HEK293 (cell line): Measurements from ENCODE around the gene RPS21.
A peak's percentile ranks its signal among the peaks of the same experiment; 100 is the strongest.

Experiments
- CTCF ChIA-PET: fragments of 350-600 bp; formaldehyde crosslinking; extraction: SDS; loops from one replicate; lab custom pipeline; 2021; ENCODE audit warnings: antibody characterized with exemption; lab: Yijun Ruan, JAX
- POLR2A ChIA-PET: fragments of 300-600 bp; formaldehyde crosslinking; extraction: SDS; loops from one replicate; lab custom pipeline; 2020; ENCODE audit warnings: antibody characterized with exemption, inconsistent platforms; lab: Yijun Ruan, JAX
- H3K27ac ChIP-seq: fragments of 200-500 bp; sonication (Bioruptor generic); 2 replicates; pipeline ENCODE4 v1.5.1; 2014; ENCODE audit warnings: low read depth, low read length, control low read depth, inconsistent platforms; ENCODE audit errors: extremely low read depth
- H3K36me3 ChIP-seq, 2 experiments: fragments of 200-500 bp in 1 of 2; sonication (Bioruptor generic) in 1 of 2; 1 replicate in 1 of 2; 2 replicates in 1 of 2; pipeline ENCODE4 v1.5.1; 2014 to 2017; ENCODE audit warnings: inconsistent platforms in 2 of 2, low read length in 2 of 2; ENCODE audit not compliant: control insufficient read depth in 2 of 2, insufficient read depth in 1 of 2
- H3K4me1 ChIP-seq: fragments of 200-500 bp; sonication (Bioruptor generic); 2 replicates; pipeline ENCODE4 v1.5.1; 2014; ENCODE audit warnings: mild to moderate bottlenecking, low read length, inconsistent platforms; ENCODE audit not compliant: control insufficient read depth, insufficient read depth
- H3K4me3 ChIP-seq: 2 replicates; pipeline ENCODE4 v1.5.1; 2011; ENCODE audit warnings: low read depth, mild to moderate bottlenecking, control low read depth, low read length, moderate library complexity
- H3K9me3 ChIP-seq: fragments of 200-500 bp; sonication (Bioruptor generic); 2 replicates; pipeline ENCODE4 v1.5.1; 2014; ENCODE audit warnings: low read depth, low read length, inconsistent platforms; ENCODE audit not compliant: control insufficient read depth, insufficient read depth
- EGR2 ChIP-seq: fragments of 450-650 bp; formaldehyde crosslinking; IDR thresholded peaks from 2 replicates; pipeline ENCODE4 v1.5.1; 2016; ENCODE audit warnings: low read depth, missing biosample characterization, missing genetic modification characterization
- MEIS1 ChIP-seq: sonication (generic); formaldehyde crosslinking; IDR thresholded peaks from 2 replicates; pipeline ENCODE4 v1.8.1; 2022; ENCODE audit warnings: missing genetic modification reagents, mild to moderate bottlenecking, borderline replicate concordance
- MZF1 ChIP-seq: fragments of 450-650 bp; formaldehyde crosslinking; IDR thresholded peaks from 2 replicates; pipeline ENCODE4 v1.5.1; 2017; ENCODE audit warnings: missing biosample characterization, missing genetic modification characterization, borderline replicate concordance
- SP2 ChIP-seq: fragments of 450-650 bp; formaldehyde crosslinking; IDR thresholded peaks from 2 replicates; pipeline ENCODE4 v1.5.1; 2016; ENCODE audit warnings: missing biosample characterization, missing genetic modification characterization
- SP7 ChIP-seq: fragments of 450-650 bp; formaldehyde crosslinking; IDR thresholded peaks from 2 replicates; pipeline ENCODE4 v1.5.1; 2016; ENCODE audit warnings: missing biosample characterization, missing genetic modification characterization
- ZBTB17 ChIP-seq: fragments of 450-650 bp; formaldehyde crosslinking; IDR thresholded peaks from 2 replicates; pipeline ENCODE4 v1.5.1; 2016; ENCODE audit warnings: missing biosample characterization, missing genetic modification characterization
- ZBTB20 ChIP-seq: fragments of 450-650 bp; formaldehyde crosslinking; IDR thresholded peaks from 2 replicates; pipeline ENCODE4 v1.5.1; 2016; ENCODE audit warnings: missing biosample characterization, missing genetic modification characterization
- ZNF155 ChIP-seq: fragments of 450-650 bp; formaldehyde crosslinking; IDR thresholded peaks from 2 replicates; pipeline ENCODE4 v1.5.1; 2016; ENCODE audit warnings: missing biosample characterization, missing genetic modification characterization
- ZNF175 ChIP-seq: fragments of 450-650 bp; formaldehyde crosslinking; IDR thresholded peaks from 2 replicates; pipeline ENCODE4 v1.5.1; 2016; ENCODE audit warnings: missing biosample characterization, missing genetic modification characterization
- ZNF280D ChIP-seq: fragments of 450-650 bp; formaldehyde crosslinking; IDR thresholded peaks from 2 replicates; pipeline ENCODE4 v1.5.1; 2016; ENCODE audit warnings: missing biosample characterization, missing genetic modification characterization
- ZNF354C ChIP-seq: fragments of 450-650 bp; formaldehyde crosslinking; IDR thresholded peaks from 2 replicates; pipeline ENCODE4 v1.5.1; 2016; ENCODE audit warnings: missing biosample characterization, missing genetic modification characterization, low read depth, borderline replicate concordance
- ZNF394 ChIP-seq: fragments of 450-650 bp; formaldehyde crosslinking; IDR thresholded peaks from 2 replicates; pipeline ENCODE4 v1.5.1; 2016; ENCODE audit warnings: missing biosample characterization, missing genetic modification characterization, mild to moderate bottlenecking, moderate library complexity, borderline replicate concordance
- ZNF423 ChIP-seq: fragments of 450-650 bp; formaldehyde crosslinking; IDR thresholded peaks from 2 replicates; pipeline ENCODE4 v1.5.1; 2016; ENCODE audit warnings: missing biosample characterization, missing genetic modification characterization
- ZNF513 ChIP-seq: fragments of 450-650 bp; IDR thresholded peaks from 2 replicates; pipeline ENCODE4 v1.5.1; 2018; ENCODE audit warnings: missing biosample characterization, missing genetic modification characterization
- ZNF529 ChIP-seq: fragments of 450-650 bp; formaldehyde crosslinking; IDR thresholded peaks from 2 replicates; pipeline ENCODE4 v1.5.1; 2017; ENCODE audit warnings: missing genetic modification characterization, missing biosample characterization; ENCODE audit not compliant: insufficient replicate concordance
- ZNF558 ChIP-seq: fragments of 450-650 bp; formaldehyde crosslinking; IDR thresholded peaks from 2 replicates; pipeline ENCODE4 v1.5.1; 2016; ENCODE audit warnings: missing biosample characterization, missing genetic modification characterization
- ZNF596 ChIP-seq: fragments of 450-650 bp; IDR thresholded peaks from 2 replicates; pipeline ENCODE4 v1.5.0; 2018; ENCODE audit warnings: missing biosample characterization, mild to moderate bottlenecking, missing genetic modification characterization, moderate library complexity
- ZNF621 ChIP-seq: fragments of 450-650 bp; formaldehyde crosslinking; IDR thresholded peaks from 2 replicates; pipeline ENCODE4 v1.5.1; 2017; ENCODE audit warnings: missing biosample characterization, missing genetic modification characterization
- ZNF623 ChIP-seq: fragments of 450-650 bp; formaldehyde crosslinking; IDR thresholded peaks from 2 replicates; pipeline ENCODE4 v1.5.1; 2016; ENCODE audit warnings: missing biosample characterization, missing genetic modification characterization
- ZNF664 ChIP-seq: fragments of 450-650 bp; formaldehyde crosslinking; IDR thresholded peaks from 2 replicates; pipeline ENCODE4 v1.5.1; 2016; ENCODE audit warnings: missing biosample characterization, missing genetic modification characterization
- ZNF670 ChIP-seq: fragments of 450-650 bp; formaldehyde crosslinking; IDR thresholded peaks from 2 replicates; pipeline ENCODE4 v1.5.1; 2016; ENCODE audit warnings: missing biosample characterization, missing genetic modification characterization, low read depth
- TF ChIP-seq, protein P1 (sequence below): fragments of 450-650 bp; formaldehyde crosslinking; IDR thresholded peaks from 2 replicates; pipeline ENCODE4 v1.5.1; 2016; ENCODE audit warnings: missing biosample characterization, missing genetic modification characterization
- TF ChIP-seq, protein P2 (sequence below): fragments of 450-650 bp; formaldehyde crosslinking; IDR thresholded peaks from 2 replicates; pipeline ENCODE4 v1.5.1; 2017; ENCODE audit warnings: missing biosample characterization, missing genetic modification characterization
- TF ChIP-seq, protein P3 (sequence below): fragments of 450-650 bp; formaldehyde crosslinking; IDR thresholded peaks from 2 replicates; pipeline ENCODE4 v1.5.1; 2017; ENCODE audit warnings: missing biosample characterization, missing genetic modification characterization

The RPS21 gene

DNA sequence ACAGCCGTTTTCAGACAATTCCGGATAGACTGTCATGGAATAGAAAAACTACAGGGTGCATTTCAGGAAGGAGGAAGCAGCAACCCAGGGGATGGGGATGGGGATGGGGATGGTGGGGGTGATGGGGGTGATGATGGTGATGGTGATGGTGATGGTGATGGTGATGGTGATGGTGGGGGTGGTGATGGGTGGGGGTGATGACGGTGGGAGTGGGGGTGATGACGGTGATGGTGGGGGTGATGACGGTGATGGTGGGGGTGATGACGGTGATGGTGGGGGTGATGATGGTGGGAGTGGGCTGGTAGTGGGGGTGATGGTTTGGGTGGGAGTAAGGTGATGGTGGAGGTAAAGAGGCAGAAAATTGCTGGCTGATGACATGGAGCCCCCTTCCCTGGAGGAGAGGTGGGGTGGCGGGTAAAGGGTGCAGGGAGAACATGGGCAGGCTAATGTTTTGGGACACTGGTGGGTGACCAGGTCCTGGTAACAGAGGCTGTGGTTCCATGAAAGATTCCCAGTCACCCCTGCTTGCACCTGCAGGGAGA is 37.3 kb upstream of the RPS21 start:
- H3K9me3 ChIP-seq, result no peaks in the 10 kb centered on the region
- TF ChIP-seq, protein P1, sequence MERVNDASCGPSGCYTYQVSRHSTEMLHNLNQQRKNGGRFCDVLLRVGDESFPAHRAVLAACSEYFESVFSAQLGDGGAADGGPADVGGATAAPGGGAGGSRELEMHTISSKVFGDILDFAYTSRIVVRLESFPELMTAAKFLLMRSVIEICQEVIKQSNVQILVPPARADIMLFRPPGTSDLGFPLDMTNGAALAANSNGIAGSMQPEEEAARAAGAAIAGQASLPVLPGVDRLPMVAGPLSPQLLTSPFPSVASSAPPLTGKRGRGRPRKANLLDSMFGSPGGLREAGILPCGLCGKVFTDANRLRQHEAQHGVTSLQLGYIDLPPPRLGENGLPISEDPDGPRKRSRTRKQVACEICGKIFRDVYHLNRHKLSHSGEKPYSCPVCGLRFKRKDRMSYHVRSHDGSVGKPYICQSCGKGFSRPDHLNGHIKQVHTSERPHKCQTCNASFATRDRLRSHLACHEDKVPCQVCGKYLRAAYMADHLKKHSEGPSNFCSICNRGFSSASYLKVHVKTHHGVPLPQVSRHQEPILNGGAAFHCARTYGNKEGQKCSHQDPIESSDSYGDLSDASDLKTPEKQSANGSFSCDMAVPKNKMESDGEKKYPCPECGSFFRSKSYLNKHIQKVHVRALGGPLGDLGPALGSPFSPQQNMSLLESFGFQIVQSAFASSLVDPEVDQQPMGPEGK (tag by site-specific recombination), result peak; percentile 62
- TF ChIP-seq ZNF513 (tag by site-specific recombination) (peak; percentile 20; the same call in 1 of the 2 replicates), ZNF394 (no peak)
- H3K4me1 ChIP-seq, result peaks cover 5% of the 10 kb centered on the region; the same call in 1 of the 2 replicates
- H3K36me3 ChIP-seq, result peaks cover 0 to 67% of the 10 kb centered on the region in 2 experiments; a peak in 2 of 3 replicates
- no peak overlapping the region for H3K4me3 ChIP-seq
- POLR2A ChIA-PET, result interaction anchor here (0.7 to 2.2 kb wide), 7 partner anchors 11 to 47 kb away, joined by 3 to 17 read pairs (median 7); partner anchors contain the start of genes LAMA5 and RPS21
- CTCF ChIA-PET, result interaction anchor here (0.7 to 1.4 kb wide), 4 partner anchors 16 to 33 kb away, joined by 3 to 7 read pairs (median 6); no protein-coding TSS in a partner anchor
- H3K27ac ChIP-seq, result no peak overlapping the region

GRCh38 chr20:62350098-62350628 is 36.7 kb upstream of the RPS21 start:
- H3K36me3 ChIP-seq, result peaks cover 0 to 67% of the 10 kb centered on the region in 2 experiments; a peak in 2 of 3 replicates
- peaks cover 5% of the 10 kb centered on the region for H3K4me1 ChIP-seq
- no peak overlapping the region for H3K27ac ChIP-seq
- CTCF ChIA-PET, result interaction anchor here (0.8 to 1.4 kb wide), 4 partner anchors 11 to 33 kb away, joined by 3 to 7 read pairs (median 6); no protein-coding TSS in a partner anchor
- POLR2A ChIA-PET, result interaction anchor here (0.7 to 2.2 kb wide), 8 partner anchors 11 to 48 kb away, joined by 3 to 17 read pairs (median 6); partner anchors contain the start of genes LAMA5 and RPS21
- H3K4me3 ChIP-seq, result no peak overlapping the region
- H3K9me3 ChIP-seq, result no peaks in the 10 kb centered on the region
- TF ChIP-seq ZNF623 (tag by site-specific recombination) (no peak), ZNF621 (tag by site-specific recombination) (no peak), ZNF596 (tag by site-specific recombination) (no peak), ZNF423 (tag by site-specific recombination) (no peak), ZNF529 (tag by site-specific recombination) (no peak), ZNF558 (no peak), ZNF664 (tag by site-specific recombination) (no peak), EGR2 (tag by site-specific recombination) (peak; percentile 61), ZNF354C (tag by site-specific recombination) (no peak), ZNF175 (tag by site-specific recombination) (no peak), MEIS1 (no peak), MZF1 (tag by site-specific recombination) (no peak), ZNF670 (tag by site-specific recombination) (no peak), ZNF155 (no peak), ZBTB17 (tag by site-specific recombination) (no peak), ZNF280D (tag by site-specific recombination) (no peak), SP7 (peak; percentile 40; the same call in 1 of the 2 replicates), SP2 (tag by site-specific recombination) (peak; percentile 53), ZBTB20 (tag by site-specific recombination) (no peak)
- TF ChIP-seq, protein P2, sequence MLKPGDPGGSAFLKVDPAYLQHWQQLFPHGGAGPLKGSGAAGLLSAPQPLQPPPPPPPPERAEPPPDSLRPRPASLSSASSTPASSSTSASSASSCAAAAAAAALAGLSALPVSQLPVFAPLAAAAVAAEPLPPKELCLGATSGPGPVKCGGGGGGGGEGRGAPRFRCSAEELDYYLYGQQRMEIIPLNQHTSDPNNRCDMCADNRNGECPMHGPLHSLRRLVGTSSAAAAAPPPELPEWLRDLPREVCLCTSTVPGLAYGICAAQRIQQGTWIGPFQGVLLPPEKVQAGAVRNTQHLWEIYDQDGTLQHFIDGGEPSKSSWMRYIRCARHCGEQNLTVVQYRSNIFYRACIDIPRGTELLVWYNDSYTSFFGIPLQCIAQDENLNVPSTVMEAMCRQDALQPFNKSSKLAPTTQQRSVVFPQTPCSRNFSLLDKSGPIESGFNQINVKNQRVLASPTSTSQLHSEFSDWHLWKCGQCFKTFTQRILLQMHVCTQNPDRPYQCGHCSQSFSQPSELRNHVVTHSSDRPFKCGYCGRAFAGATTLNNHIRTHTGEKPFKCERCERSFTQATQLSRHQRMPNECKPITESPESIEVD (tag by site-specific recombination), result no peak
- TF ChIP-seq, protein P3, sequence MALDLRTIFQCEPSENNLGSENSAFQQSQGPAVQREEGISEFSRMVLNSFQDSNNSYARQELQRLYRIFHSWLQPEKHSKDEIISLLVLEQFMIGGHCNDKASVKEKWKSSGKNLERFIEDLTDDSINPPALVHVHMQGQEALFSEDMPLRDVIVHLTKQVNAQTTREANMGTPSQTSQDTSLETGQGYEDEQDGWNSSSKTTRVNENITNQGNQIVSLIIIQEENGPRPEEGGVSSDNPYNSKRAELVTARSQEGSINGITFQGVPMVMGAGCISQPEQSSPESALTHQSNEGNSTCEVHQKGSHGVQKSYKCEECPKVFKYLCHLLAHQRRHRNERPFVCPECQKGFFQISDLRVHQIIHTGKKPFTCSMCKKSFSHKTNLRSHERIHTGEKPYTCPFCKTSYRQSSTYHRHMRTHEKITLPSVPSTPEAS (tag by site-specific recombination), result no peak
